BJ (cell line): ENCODE data around the gene CCDC91. TPM values are rescaled to one million over a fixed set of nuclear protein-coding genes. Genes with fewer than 3 reads are reported as not detected.
"Not testable (repeated sequence)": the region's sequence is repeated elsewhere in the genome, so short reads cannot be mapped to it uniquely, and the experiment has no call there.

ENCODE experiments used
- CTCF ChIA-PET: fragments of 350-600 bp; formaldehyde crosslinking; extraction: SDS; loops from one replicate; lab custom pipeline; 2021; ENCODE audit warnings: antibody characterized with exemption, inconsistent platforms; lab: Yijun Ruan, JAX
- POLR2A ChIA-PET: fragments of 300-600 bp; sonication (Branson Sonifier 250); formaldehyde crosslinking; extraction: SDS; loops from one replicate; lab custom pipeline; 2021; ENCODE audit warnings: antibody characterized with exemption; lab: Charles Lee
- DNase-seq: peaks from one replicate; pipeline ENCODE4 v3.0.0-alpha.2; 2011; ENCODE audit warnings: low read depth
- H3K27me3 ChIP-seq: 2 replicates; pipeline ENCODE4 v1.6.0; 2011; ENCODE audit warnings: low read length; ENCODE audit not compliant: control insufficient read depth, insufficient read depth
- H3K36me3 ChIP-seq: 2 replicates; pipeline ENCODE4 v1.5.1; 2011; ENCODE audit warnings: low read length; ENCODE audit not compliant: control insufficient read depth, insufficient read depth
- H3K4me3 ChIP-seq: 2 replicates; pipeline ENCODE4 v1.5.1; 2011; ENCODE audit warnings: low read depth, mild to moderate bottlenecking, control low read depth, low read length
- CTCF ChIP-seq: IDR thresholded peaks from 2 replicates; pipeline ENCODE4 v1.5.1; 2011; ENCODE audit warnings: low read depth, mild to moderate bottlenecking, control low read depth, inconsistent platforms, low read length, moderate library complexity; ENCODE audit not compliant: insufficient read depth
- polyA plus RNA-seq: library from polyadenylated mRNA; depleted of rRNA; stranded (reverse); fragments of >200 nt; gene quantifications from 2 replicates; pipeline ENCODE4 v1.2.3, GENCODE V29; 2011

The CCDC91 gene
- polyA plus RNA-seq, 1 experiment: 11.9 TPM

DNA sequence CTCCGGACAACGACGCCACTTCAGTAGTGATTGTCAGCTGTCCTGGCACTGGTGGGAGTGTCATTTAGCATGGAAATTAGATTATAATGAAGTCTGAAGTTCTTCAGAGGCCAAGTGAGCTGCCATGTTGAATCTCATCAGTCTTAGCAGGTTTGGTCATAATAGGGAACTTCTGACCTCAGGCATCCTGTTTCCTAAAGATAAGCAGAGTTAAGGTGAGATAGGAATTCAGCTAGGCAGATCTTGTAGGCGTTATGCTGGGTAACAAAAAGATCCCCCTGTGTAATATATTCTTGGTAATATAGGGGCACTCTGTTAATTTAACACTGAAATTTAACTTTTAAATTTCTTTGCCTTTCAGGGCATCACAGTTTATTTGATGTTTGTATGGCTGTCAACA is 137.5 kb downstream of the CCDC91 start:
- no peak for DNase-seq
- Histone ChIP-seq H3K27me3 (no peaks in the 10 kb centered on the region), H3K4me3 (no peak overlapping the region), H3K36me3 (no peaks in the 10 kb centered on the region)
- ChIA-PET CTCF (no interaction called here), POLR2A (no interaction called here)
- no peak for TF ChIP-seq CTCF

DNA sequence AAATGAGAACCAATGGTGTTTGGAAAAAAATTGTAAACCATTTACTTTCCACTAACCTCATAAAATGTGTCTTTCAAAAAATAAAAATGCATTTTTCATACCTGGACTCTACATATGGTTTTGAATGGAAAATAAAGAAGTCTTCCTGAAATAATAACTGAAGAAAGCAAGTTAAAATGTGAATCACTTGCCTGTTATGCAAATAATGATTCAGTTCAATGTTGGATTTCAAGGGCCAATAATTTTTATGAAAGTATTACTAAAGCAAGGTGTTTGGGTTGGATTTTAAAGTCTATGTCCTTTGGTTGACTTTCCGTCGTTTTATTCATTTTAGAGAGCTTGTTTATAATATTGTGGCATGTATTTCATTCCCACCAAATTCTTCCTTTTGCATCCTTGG is 138.7 kb downstream of the CCDC91 start:
- no peaks in the 10 kb centered on the region for H3K27me3 ChIP-seq
- ChIA-PET CTCF (no interaction called here), POLR2A (no interaction called here)
- TF ChIP-seq CTCF: no peak
- no peak for DNase-seq
- H3K36me3 ChIP-seq: no peaks in the 10 kb centered on the region
- no peak overlapping the region for H3K4me3 ChIP-seq

DNA sequence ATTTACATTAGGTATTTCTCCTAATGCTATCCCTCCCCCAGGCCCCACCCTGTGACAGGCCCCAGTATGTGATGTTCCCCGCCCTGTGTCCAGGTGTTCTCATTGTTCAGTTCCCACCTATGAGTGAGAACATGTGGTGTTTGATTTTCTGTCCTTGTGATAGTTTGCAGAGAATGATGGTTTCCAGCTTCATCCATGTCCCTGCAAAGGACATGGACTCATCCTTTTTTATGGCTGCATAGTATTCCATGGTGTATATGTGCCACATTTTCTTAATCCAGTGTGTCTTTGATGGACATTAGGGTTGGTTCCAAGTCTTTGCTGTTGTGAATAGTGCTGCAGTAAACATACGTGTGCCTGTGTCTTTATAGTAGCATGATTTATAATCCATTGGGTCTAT is 139.5 kb downstream of the CCDC91 start:
- H3K27me3 ChIP-seq, DNase-seq, CTCF ChIA-PET, H3K36me3 ChIP-seq, H3K4me3 ChIP-seq, POLR2A ChIA-PET: not testable (repeated sequence)

DNA sequence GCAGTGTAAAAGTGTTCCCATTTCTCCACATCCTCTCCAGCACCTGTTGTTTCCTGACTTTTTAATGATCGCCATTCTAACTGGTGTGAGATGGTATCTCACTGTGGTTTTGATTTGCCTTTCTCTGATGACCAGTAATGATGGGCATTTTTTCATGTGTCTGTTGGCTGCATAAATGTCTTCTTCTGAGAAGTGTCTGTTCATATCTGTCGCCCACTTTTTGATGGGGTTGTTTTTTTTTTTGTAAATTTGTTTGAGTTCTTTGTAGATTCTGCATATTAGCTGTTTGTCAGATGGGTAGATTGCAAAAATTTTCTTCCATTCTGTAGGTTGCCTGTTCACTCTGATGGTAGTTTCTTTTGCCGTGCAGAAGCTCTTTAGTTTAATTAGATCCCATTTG is 140.0 kb downstream of the CCDC91 start:
- POLR2A ChIA-PET, CTCF ChIA-PET, H3K27me3 ChIP-seq, H3K4me3 ChIP-seq, H3K36me3 ChIP-seq, DNase-seq: not testable (repeated sequence)

DNA sequence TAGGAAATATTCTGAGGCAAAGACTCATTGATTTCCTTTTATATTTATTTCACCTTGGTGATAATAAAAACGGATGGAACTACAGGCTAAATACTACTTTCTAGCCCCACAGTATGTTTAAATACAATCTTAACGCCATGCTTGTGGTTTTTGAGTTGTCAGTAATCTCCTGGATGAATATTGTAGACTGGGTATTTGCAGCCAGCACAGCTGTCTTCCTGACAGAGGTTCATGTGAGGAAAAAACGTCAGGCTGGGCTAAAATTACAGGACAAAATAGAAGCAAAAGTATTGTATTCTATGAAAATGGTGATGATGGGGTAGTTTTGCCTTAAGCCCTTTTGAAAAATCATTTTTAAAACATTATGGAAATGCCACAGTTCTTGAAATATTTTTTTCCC is 140.9 kb downstream of the CCDC91 start:
- no peak for TF ChIP-seq CTCF
- Histone ChIP-seq H3K4me3 (no peak overlapping the region), H3K27me3 (no peaks in the 10 kb centered on the region), H3K36me3 (no peaks in the 10 kb centered on the region)
- ChIA-PET CTCF (no interaction called here), POLR2A (no interaction called here)
- DNase-seq: no peak

- ChIA-PET CTCF (interaction anchor here (0.8 kb wide), 1 partner anchor 265 kb away, joined by 3 read pairs; no protein-coding TSS in a partner anchor), POLR2A (no interaction called here)
- no peak for TF ChIP-seq CTCF
- no peak overlapping the region for H3K4me3 ChIP-seq
- H3K36me3 ChIP-seq: no peaks in the 10 kb centered on the region
- H3K27me3 ChIP-seq: no peaks in the 10 kb centered on the region
- DNase-seq: peak; percentile 3
Observed at GRCh38 chr12:28340261-28341045, 150.2 kb downstream of the CCDC91 start.
